Endothelial cell of umbilical vein (primary cell): ENCODE results near the gene CFTR. TPM values are rescaled to one million over a fixed set of nuclear protein-coding genes. Genes with fewer than 3 reads are reported as not detected.
A peak's percentile ranks its signal among the peaks of the same experiment; 100 is the strongest.

Experiments
- BruUV-seq: library from RNA; stranded (reverse); fragments of 400-500 nt; replicated peaks from 2 replicates; lab custom pipeline; 2021; lab: Mats Ljungman, UMichigan
- CTCF ChIA-PET: fragments of 300-600, 350-600 bp; sonication (Branson Sonifier 250); formaldehyde crosslinking; loops from one replicate; lab custom pipeline; 2021; ENCODE audit warnings: antibody characterized with exemption, inconsistent platforms; lab: Charles Lee
- POLR2A ChIA-PET: fragments of 300-600, 350-600 bp; sonication (Branson Sonifier 250); formaldehyde crosslinking; loops from one replicate; lab custom pipeline; 2021; ENCODE audit warnings: antibody characterized with exemption, inconsistent platforms; lab: Charles Lee
- DNase-seq: peaks from one replicate; pipeline ENCODE4 v3.0.0-alpha.2; 2011; ENCODE audit warnings: low read depth, low spot score
- FAIRE-seq: peaks from 2 replicates; lab custom pipeline; 2011; peaks lifted over from hg19 to GRCh38; lab: Jason Lieb, UNC
- H2AFZ ChIP-seq: 2 replicates; pipeline ENCODE4 v1.6.0; 2012; ENCODE audit warnings: low read depth, low read length, control low read depth, inconsistent platforms
- H3K27ac ChIP-seq: 2 replicates; pipeline ENCODE4 v1.5.1; 2011; ENCODE audit warnings: low read depth, mild to moderate bottlenecking, control low read depth, low read length, moderate library complexity; ENCODE audit not compliant: insufficient read depth
- H3K27me3 ChIP-seq, 2 experiments: 2 replicates each; pipeline versions ENCODE4 v1.6.0 to v1.6.1; 2011; ENCODE audit warnings: low read length in 2 of 2, mixed read lengths in 1 of 2; ENCODE audit not compliant: control insufficient read depth in 2 of 2, insufficient read depth in 2 of 2
- H3K36me3 ChIP-seq, 2 experiments: 2 replicates in 1 of 2; 3 replicates in 1 of 2; pipeline ENCODE4 v1.5.1; 2011; ENCODE audit warnings: low read length in 2 of 2, mild to moderate bottlenecking in 1 of 2, moderate library complexity in 1 of 2; ENCODE audit not compliant: control insufficient read depth in 2 of 2, insufficient read depth in 2 of 2; ENCODE audit errors: extremely low read depth in 1 of 2
- H3K4me1 ChIP-seq: 3 replicates; pipeline ENCODE4 v1.5.1; 2011; ENCODE audit warnings: mild to moderate bottlenecking, low read length; ENCODE audit not compliant: control insufficient read depth, insufficient read depth; ENCODE audit errors: extremely low read depth
- H3K4me2 ChIP-seq: 2 replicates; pipeline ENCODE4 v1.6.1; 2011; ENCODE audit warnings: low read length, control low read depth, mixed read lengths; ENCODE audit not compliant: insufficient read depth
- H3K4me3 ChIP-seq, 3 experiments: fragments of 200-600 bp in 1 of 3; sonication (generic), shearing (Covaris generic) in 1 of 3; replicated peaks in 1 of 3; 2 replicates each; pipeline ENCODE4 v1.5.1; 2011 to 2016; ENCODE audit warnings: control low read depth in 3 of 3, low read length in 3 of 3, mild to moderate bottlenecking in 2 of 3, inconsistent platforms in 1 of 3, low read depth in 1 of 3, moderate library complexity in 1 of 3; ENCODE audit not compliant: insufficient read depth in 1 of 3
- H3K79me2 ChIP-seq: 2 replicates; pipeline ENCODE4 v1.6.0; 2012; ENCODE audit warnings: low read length, inconsistent platforms; ENCODE audit not compliant: control insufficient read depth, insufficient read depth
- H3K9ac ChIP-seq: replicated peaks from 2 replicates; pipeline ENCODE3; 2011; ENCODE audit warnings: low read length, control low read depth; ENCODE audit not compliant: insufficient read depth; ENCODE audit errors: extremely low read depth
- H3K9me1 ChIP-seq: replicated peaks from 3 replicates; pipeline ENCODE4 v1.6.0; 2011; ENCODE audit warnings: mild to moderate bottlenecking, low read length; ENCODE audit not compliant: control insufficient read depth, insufficient read depth; ENCODE audit errors: extremely low read depth
- H3K9me3 ChIP-seq: replicated peaks from 2 replicates; pipeline ENCODE4 v1.5.1; 2012; ENCODE audit warnings: low read length, inconsistent platforms; ENCODE audit not compliant: control insufficient read depth, insufficient read depth
- H4K20me1 ChIP-seq: replicated peaks from 2 replicates; pipeline ENCODE3; 2011; ENCODE audit warnings: mild to moderate bottlenecking, low read length; ENCODE audit not compliant: control insufficient read depth, insufficient read depth; ENCODE audit errors: extremely low read depth
- EZH2 ChIP-seq: IDR thresholded peaks from 2 replicates; pipeline ENCODE4 v1.6.1; 2012; ENCODE audit warnings: borderline replicate concordance, low read depth, mild to moderate bottlenecking, moderate library complexity, low read length, inconsistent platforms; ENCODE audit not compliant: severe bottlenecking
- FOS ChIP-seq: IDR thresholded peaks from 2 replicates; pipeline ENCODE4 v1.6.1; 2011; ENCODE audit warnings: mild to moderate bottlenecking, low read length, moderate library complexity, borderline replicate concordance; ENCODE audit not compliant: insufficient read depth
- GATA2 ChIP-seq: IDR thresholded peaks from 2 replicates; pipeline ENCODE4 v1.7.0; 2011; ENCODE audit warnings: low read depth, mild to moderate bottlenecking, moderate library complexity, mixed read lengths, low read length; ENCODE audit not compliant: insufficient read length, insufficient read depth
- JUN ChIP-seq: IDR thresholded peaks from 2 replicates; pipeline ENCODE4 v1.6.1; 2011; ENCODE audit warnings: borderline replicate concordance, low read depth; ENCODE audit not compliant: insufficient read length, insufficient read depth
- MYC ChIP-seq: IDR thresholded peaks from one replicate; pipeline ENCODE4 v1.6.1; 2011; ENCODE audit warnings: mild to moderate bottlenecking, low read depth, low read length
- POLR2A ChIP-seq: IDR thresholded peaks from 2 replicates; pipeline ENCODE4 v1.6.1; 2012; ENCODE audit warnings: low read depth, mild to moderate bottlenecking, control low read depth, low read length
- POLR2AphosphoS5 ChIP-seq: IDR thresholded peaks from 2 replicates; pipeline ENCODE4 v1.6.1; 2012; ENCODE audit warnings: low read depth, mild to moderate bottlenecking, control low read depth, low read length, moderate library complexity; ENCODE audit not compliant: insufficient read depth
- dilution Hi-C: fragments of 300-500 bp; cut with MboI; formaldehyde crosslinking; loops from one replicate; pipeline ENCODE4 v1.15.0; 2019; ENCODE audit warnings: low sequenced_read_pairs; ENCODE audit not compliant: extremely low pct_ligation_motif_present
- intact Hi-C: fragments of 100-400 bp; cut with micrococcal nuclease; formaldehyde crosslinking; loops from one replicate; pipeline ENCODE4 v1.10.0; 2022
- polyA plus RNA-seq, 4 experiments: library from polyadenylated mRNA; depleted of rRNA in 3 of 4; stranded (reverse) in 3 of 4; unstranded in 1 of 4; fragments of >200 nt; gene quantifications; 2 replicates each; pipeline versions ENCODE4 v1.2.1 to v1.2.3, GENCODE V29; 2011 to 2012; ENCODE audit warnings: missing spikeins in 1 of 4
- total RNA-seq: library from RNA; stranded (reverse); gene quantifications from 2 replicates; pipeline ENCODE4 v1.2.3, GENCODE V29; 2021
- TF ChIP-seq, protein P1 (sequence below), 2 donors: IDR thresholded peaks; 1 replicate in 1 of 2; 2 replicates in 1 of 2; pipeline ENCODE4 v1.5.1; 2011; ENCODE audit warnings: low read length in 2 of 2, mild to moderate bottlenecking in 2 of 2, moderate library complexity in 2 of 2, control low read depth in 1 of 2, inconsistent platforms in 1 of 2, low read depth in 1 of 2; ENCODE audit not compliant: insufficient read depth in 1 of 2; ENCODE audit errors: extremely low read depth in 1 of 2
- TF ChIP-seq, protein P2 (sequence below): IDR thresholded peaks from 2 replicates; pipeline ENCODE4 v1.6.1; 2011; ENCODE audit not compliant: insufficient read depth, insufficient read length

CFTR gene
- total and polyA plus RNA-seq, 2 donors (not counting 3 experiments of a cell fraction or from before 2014, with no cell fraction given): 0.03 TPM; not detected in 1

DNA sequence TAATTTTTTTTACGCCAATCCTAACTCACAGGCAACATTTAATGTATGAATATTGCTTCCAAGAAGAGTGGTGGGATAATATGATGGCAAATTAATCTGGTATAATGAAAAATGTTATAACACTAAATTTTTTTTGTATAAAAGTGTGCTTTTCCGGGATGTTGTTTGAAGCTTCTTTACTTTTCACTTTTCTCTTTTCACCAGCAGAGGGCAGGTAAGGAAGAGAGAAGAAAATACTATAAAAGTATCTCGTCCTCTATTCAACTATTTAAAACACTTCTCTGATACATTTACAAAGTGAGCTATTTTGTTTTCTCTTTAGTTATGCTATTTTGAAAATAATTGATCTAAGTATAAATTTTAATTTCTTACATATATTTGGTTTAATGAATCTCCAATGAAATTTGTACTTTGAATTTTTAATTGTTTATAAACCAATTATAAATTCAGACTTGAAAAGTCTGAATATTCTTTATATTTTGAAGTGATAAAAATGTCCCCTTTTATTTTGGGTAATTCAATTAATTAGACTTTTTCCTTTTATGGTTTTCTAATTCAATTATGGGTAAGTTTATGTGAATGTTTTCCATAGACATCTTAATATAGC is 20.7 kb upstream of the CFTR start:
- no peaks in the 10 kb centered on the region for H3K4me1 ChIP-seq
- no peaks in the 10 kb centered on the region for H3K27me3 ChIP-seq
- H3K9me3 ChIP-seq: no peaks in the 10 kb centered on the region
- intact Hi-C loops (loop anchor here (1.0 kb wide), 2 partner anchors 215 to 256 kb away; no protein-coding TSS in a partner anchor), dilution Hi-C loops (no loop called here)
- DNase-seq (peak; percentile 26), FAIRE-seq (no peak)
- H2AFZ ChIP-seq: no peak overlapping the region
- BruUV-seq: no TSS peak
- ChIA-PET CTCF (interaction anchor here (0.5 to 5.1 kb wide), 57 partner anchors 9 to 739 kb away, joined by 3 to 238 read pairs (median 4); partner anchors contain the start of genes CFTR and CTTNBP2), POLR2A (no interaction called here)
- no peak overlapping the region for H3K4me3 ChIP-seq
- H3K4me2 ChIP-seq: no peak overlapping the region
- TF ChIP-seq, protein P1, sequence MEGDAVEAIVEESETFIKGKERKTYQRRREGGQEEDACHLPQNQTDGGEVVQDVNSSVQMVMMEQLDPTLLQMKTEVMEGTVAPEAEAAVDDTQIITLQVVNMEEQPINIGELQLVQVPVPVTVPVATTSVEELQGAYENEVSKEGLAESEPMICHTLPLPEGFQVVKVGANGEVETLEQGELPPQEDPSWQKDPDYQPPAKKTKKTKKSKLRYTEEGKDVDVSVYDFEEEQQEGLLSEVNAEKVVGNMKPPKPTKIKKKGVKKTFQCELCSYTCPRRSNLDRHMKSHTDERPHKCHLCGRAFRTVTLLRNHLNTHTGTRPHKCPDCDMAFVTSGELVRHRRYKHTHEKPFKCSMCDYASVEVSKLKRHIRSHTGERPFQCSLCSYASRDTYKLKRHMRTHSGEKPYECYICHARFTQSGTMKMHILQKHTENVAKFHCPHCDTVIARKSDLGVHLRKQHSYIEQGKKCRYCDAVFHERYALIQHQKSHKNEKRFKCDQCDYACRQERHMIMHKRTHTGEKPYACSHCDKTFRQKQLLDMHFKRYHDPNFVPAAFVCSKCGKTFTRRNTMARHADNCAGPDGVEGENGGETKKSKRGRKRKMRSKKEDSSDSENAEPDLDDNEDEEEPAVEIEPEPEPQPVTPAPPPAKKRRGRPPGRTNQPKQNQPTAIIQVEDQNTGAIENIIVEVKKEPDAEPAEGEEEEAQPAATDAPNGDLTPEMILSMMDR (IDR thresholded peaks at IDR 0.05; ENCODE audit: extremely low read depth in 1 of 2, insufficient read depth in 1 of 2, low read depth in 1 of 2, low read length in 2 of 2): peak; percentile 35 to 42
- no peak for TF ChIP-seq MYC
- H3K27ac ChIP-seq: no peak overlapping the region
- no peaks in the 10 kb centered on the region for H3K79me2 ChIP-seq
- H3K9me1 ChIP-seq: no peaks in the 10 kb centered on the region
- H3K36me3 ChIP-seq: no peaks in the 10 kb centered on the region
- H4K20me1 ChIP-seq: no peaks in the 10 kb centered on the region
- no peak overlapping the region for H3K9ac ChIP-seq

DNA sequence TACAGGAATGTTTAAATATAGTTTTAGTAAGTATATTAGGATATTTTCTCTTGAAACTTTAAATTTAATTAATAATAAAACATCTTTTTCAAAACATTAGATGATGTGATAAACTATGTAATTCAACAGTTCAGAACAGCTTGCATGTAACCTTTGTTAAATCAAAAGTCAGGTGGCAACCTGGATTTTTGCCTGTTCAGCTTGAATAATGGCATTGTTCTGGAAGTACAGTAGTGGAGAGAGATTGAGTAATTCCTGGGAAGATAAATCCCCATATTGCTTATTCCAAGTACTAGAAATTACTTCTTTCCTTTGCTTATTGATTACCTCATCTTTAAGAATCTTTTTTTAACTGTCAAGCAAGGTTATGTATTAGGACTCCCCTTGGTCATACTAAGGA is 20.1 kb upstream of the CFTR start:
- no peak for TF ChIP-seq EZH2
- TF ChIP-seq POLR2AphosphoS5: no peak
- no peak for TF ChIP-seq GATA2
- no peak for TF ChIP-seq JUN
- TF ChIP-seq MYC: no peak
- TF ChIP-seq POLR2A: no peak
- TF ChIP-seq FOS: no peak
- TF ChIP-seq, protein P1 (IDR thresholded peaks at IDR 0.05; ENCODE audit: extremely low read depth in 1 of 2, insufficient read depth in 1 of 2, low read depth in 1 of 2, low read length in 2 of 2): no peak
- TF ChIP-seq, protein P2, sequence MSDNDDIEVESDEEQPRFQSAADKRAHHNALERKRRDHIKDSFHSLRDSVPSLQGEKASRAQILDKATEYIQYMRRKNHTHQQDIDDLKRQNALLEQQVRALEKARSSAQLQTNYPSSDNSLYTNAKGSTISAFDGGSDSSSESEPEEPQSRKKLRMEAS: no peak
- intact Hi-C loops: loop anchor here (1.0 kb wide), 2 partner anchors 215 to 256 kb away; no protein-coding TSS in a partner anchor
- no peak overlapping the region for H3K4me3 ChIP-seq
- H3K79me2 ChIP-seq: no peaks in the 10 kb centered on the region
- BruUV-seq: no TSS peak
- H3K9ac ChIP-seq: no peak overlapping the region
- no peaks in the 10 kb centered on the region for H4K20me1 ChIP-seq
- no peaks in the 10 kb centered on the region for H3K27me3 ChIP-seq
- H3K9me3 ChIP-seq: no peaks in the 10 kb centered on the region
- no peak overlapping the region for H3K27ac ChIP-seq
- dilution Hi-C loops: no loop called here
- DNase-seq (no peak), FAIRE-seq (no peak)
- ChIA-PET POLR2A (no interaction called here), CTCF (interaction anchor here (0.5 to 5.1 kb wide), 43 partner anchors 9 to 738 kb away, joined by 3 to 238 read pairs (median 5); partner anchors contain the start of genes CFTR and CTTNBP2)
- H2AFZ ChIP-seq: no peak overlapping the region
- no peaks in the 10 kb centered on the region for H3K36me3 ChIP-seq
- H3K9me1 ChIP-seq: no peaks in the 10 kb centered on the region
- H3K4me1 ChIP-seq: no peaks in the 10 kb centered on the region
- H3K4me2 ChIP-seq: no peak overlapping the region
